ENCODE measurements around the gene CNOT2. TPM values are rescaled to one million over a fixed set of nuclear protein-coding genes. Genes with fewer than 3 reads are reported as not detected.

Gene CNOT2
- total and polyA plus RNA-seq, 4 donors, result 17.5 to 93.4 (median 49.0) TPM

- peaks cover 9 to 31% (median 28%) of the 10 kb centered on the region in 4 donors for H3K4me1 ChIP-seq (ENCODE audit: control insufficient read depth in 4 of 4, insufficient read depth in 4 of 4, low read length in 3 of 4)
These were observed 4.5 kb downstream of the CNOT2 start for GRCh38 chr12:70247653-70248199.

More at GRCh38 chr12:70247653-70248199, 4.5 kb downstream of the CNOT2 start:
- H3K9ac ChIP-seq (ENCODE audit: low read depth in 1 of 2, low read length in 2 of 2), result no peak overlapping the region
- H3K4me3 ChIP-seq (ENCODE audit: low read depth in 1 of 3, low read length in 3 of 3), result no peak overlapping the region
- no peak for DNase-seq (ENCODE audit: low spot score)
- H3K36me3 ChIP-seq (ENCODE audit: control insufficient read depth in 4 of 4, insufficient read depth in 3 of 4, low read depth in 1 of 4, low read length in 3 of 4), result no peaks in the 10 kb centered on the region
- H3K27ac ChIP-seq (ENCODE audit: low read depth in 1 of 2, low read length in 2 of 2), result no peak overlapping the region
- no peaks in the 10 kb centered on the region for H3K27me3 ChIP-seq (ENCODE audit: control insufficient read depth in 4 of 4, insufficient read depth in 4 of 4, low read length in 3 of 4)
- 78% methylated on average over 2 of the region's 2 CpGs for WGBS
- TF ChIP-seq TAF1 (conservative IDR thresholded peaks at IDR 0.05) (no peak), FOXA1 (IDR thresholded peaks at IDR 0.05) (no peak), FOXA2 (IDR thresholded peaks at IDR 0.05) (no peak), JUND (IDR thresholded peaks at IDR 0.05) (no peak), CTCF (IDR thresholded peaks at IDR 0.05; ENCODE audit: low read depth, low read length, missing input control) (no peak), RAD21 (IDR thresholded peaks at IDR 0.05) (no peak), NR2F2 (IDR thresholded peaks at IDR 0.05) (no peak), ATF3 (IDR thresholded peaks at IDR 0.05) (no peak), REST (IDR thresholded peaks at IDR 0.05) (no peak), SP1 (IDR thresholded peaks at IDR 0.05) (no peak), HNF4A (conservative IDR thresholded peaks at IDR 0.05) (no peak), MAX (IDR thresholded peaks at IDR 0.05) (no peak), HNF4G (IDR thresholded peaks at IDR 0.05) (no peak)
- no peaks in the 10 kb centered on the region for H3K9me3 ChIP-seq (ENCODE audit: control insufficient read depth in 4 of 4, low read length in 3 of 4)

All from liver (tissue), 9 donors.